ENCODE measurements around the gene MUC5B.
"Not testable (repeated sequence)": the region's sequence is repeated elsewhere in the genome, so short reads cannot be mapped to it uniquely, and the experiment has no call there.

The MUC5B gene

GRCh38 chr11:1222491-1223345 lies at the start of gene MUC5B:
Gene MUC5B (plus strand): TSS chr11:1223066. CDS start chr11:1223124, 58 bp downstream.
- no peak for DNase-seq

DNA sequence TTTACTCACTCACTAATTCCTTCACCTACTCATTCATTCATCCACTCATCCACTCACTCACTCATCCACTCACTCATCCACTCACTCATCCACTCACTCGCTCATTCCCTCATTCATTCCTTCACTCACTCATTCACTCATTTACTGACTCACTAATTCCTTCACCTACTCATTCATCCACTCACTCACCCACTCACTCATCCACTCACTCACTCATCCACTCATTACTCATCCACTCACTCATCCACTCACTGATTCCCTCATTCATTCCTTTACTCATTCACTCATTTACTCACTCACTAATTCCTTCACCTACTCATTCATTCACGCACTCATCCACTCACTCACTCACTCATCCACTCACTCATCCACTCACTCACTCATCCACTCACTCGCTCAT lies 49.5 kb upstream of the MUC5B start:
- DNase-seq, result not testable (repeated sequence)

GRCh38 chr11:1174441-1175370 lies 48.2 kb upstream of the MUC5B start:
- DNase-seq, result no peak

GRCh38 chr11:1175461-1176223 lies 47.2 kb upstream of the MUC5B start:
- no peak for DNase-seq

GRCh38 chr11:1176224-1177019 lies 46.4 kb upstream of the MUC5B start:
- DNase-seq, result no peak

DNA sequence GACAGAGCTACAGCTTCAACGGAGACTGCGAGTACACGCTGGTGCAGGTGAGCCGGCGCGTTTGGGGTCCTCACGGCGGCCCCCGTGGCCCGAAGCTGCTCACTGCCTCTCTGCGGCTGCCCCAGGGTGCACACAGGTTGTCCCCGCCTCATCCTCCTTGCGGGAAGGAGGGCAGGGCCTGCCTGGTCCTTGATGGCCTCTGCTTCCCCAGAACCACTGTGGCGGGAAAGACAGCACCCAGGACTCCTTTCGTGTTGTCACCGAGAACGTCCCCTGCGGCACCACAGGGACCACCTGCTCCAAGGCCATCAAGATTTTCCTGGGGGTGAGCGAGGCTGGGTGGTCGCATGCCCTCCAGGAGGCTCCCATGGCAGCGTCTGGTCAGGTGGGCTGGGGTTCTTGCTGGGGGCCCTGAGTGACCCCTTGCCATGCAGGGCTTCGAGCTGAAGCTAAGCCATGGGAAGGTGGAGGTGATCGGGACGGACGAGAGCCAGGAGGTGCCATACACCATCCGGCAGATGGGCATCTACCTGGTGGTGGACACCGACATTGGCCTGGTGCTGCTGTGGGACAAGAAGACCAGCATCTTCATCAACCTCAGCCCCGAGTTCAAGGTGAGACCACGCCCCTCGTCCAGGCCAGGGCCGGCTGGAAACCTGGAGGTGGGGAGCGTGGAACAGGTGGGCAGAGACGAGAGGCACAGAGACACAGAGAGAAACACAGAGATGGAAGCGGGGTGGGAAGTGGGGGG lies 45.7 kb upstream of the MUC5B start:
- no peak for DNase-seq

GRCh38 chr11:1177771-1178090 lies 45.1 kb upstream of the MUC5B start:
- no peak for DNase-seq

DNA sequence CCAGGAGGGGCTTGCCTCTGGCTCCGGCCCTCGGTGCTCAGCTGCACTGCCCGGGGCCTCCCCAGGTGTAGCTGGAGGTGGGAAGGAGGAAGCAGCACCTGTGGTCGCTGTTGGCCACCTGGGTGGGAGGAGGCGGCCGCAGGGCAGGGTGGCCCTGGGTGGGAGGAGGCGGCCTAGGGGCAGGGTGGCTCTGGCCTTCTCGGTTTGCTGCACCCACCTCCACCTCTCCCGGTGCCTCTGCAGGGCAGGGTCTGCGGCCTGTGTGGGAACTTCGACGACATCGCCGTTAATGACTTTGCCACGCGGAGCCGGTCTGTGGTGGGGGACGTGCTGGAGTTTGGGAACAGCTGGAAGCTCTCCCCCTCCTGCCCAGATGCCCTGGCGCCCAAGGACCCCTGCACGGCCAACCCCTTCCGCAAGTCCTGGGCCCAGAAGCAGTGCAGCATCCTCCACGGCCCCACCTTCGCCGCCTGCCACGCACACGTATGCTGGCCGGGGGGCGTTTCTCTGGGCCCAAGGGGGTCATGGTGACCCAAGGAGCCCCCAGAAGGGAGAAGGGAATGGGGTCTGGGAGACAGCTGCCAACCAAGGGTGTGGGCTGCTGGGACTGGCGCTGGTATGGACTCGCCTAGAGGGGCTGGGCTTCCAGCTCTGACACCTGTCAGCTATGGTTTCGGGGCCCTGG lies 44.5 kb upstream of the MUC5B start:
- no peak for DNase-seq

DNA sequence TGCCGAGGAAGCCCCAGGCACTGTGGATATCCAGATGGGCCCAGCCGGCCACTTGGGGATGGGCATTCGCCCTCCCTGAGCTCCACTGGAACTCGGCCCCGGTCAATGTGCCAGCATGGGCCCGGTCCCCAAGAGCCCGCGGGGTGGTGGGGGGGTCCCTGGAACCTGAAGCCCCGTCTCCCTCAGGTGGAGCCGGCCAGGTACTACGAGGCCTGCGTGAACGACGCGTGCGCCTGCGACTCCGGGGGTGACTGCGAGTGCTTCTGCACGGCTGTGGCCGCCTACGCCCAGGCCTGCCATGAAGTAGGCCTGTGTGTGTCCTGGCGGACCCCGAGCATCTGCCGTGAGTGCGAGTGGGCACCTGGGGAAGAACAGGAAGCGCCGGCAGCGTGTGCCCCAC lies 44.0 kb upstream of the MUC5B start:
- DNase-seq, result no peak

DNA sequence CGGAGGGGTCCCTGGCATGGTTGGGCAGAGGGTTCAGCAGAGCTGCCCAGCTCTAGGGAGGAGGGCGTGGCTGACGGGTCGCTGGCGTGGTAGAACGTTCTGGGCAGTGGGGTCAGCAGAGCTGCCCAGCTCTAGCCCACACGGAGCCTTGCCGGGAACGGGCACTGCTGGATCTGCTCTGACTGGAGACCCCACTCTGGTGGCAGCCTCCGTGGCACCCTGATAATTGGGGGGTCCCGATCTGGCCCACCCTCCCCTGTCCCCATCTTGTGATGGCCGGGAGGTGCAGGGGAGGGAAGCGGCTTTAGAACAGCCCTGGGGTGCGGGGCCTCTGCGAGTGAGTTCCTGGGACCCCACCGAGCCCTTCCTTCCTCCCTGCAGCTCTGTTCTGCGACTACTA lies 43.2 kb upstream of the MUC5B start:
- no peak for DNase-seq

DNA sequence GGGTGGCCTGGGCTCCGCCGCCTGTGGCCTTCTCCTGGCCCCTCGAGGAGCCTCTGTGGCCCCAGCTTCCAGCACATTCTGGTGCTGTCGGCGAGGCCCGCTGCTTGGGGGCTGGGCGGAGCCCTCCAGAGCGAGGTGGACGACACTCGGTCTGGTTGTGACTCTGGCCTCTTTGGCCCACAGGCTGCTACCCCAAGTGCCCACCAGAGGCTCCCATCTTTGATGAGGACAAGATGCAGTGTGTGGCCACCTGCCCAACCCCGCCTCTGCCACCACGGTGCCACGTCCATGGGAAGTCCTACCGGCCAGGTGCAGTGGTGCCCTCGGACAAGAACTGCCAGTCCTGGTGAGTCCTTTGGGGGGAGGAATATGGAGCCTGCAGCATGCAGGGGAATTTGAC lies 42.7 kb upstream of the MUC5B start:
- DNase-seq, result no peak

DNA sequence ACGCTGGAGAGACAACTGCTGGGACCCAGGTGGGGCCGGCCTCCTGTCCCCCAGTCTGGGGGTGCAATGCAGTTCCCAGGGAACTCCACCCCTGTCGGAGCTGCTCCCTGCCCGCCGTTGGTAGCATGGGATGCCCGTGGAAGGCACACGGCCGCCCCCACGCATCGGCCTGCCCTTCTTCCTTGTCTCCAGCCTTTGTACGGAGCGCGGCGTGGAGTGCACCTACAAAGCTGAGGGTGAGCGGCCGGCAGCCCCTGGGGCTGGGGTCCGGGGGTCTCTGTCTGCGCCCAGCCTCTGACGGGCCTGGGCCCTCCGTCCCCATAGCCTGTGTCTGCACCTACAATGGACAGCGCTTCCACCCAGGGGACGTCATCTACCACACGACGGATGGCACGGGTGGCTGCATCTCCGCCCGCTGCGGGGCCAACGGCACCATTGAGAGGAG lies 41.9 kb upstream of the MUC5B start:
- no peak for DNase-seq

DNA sequence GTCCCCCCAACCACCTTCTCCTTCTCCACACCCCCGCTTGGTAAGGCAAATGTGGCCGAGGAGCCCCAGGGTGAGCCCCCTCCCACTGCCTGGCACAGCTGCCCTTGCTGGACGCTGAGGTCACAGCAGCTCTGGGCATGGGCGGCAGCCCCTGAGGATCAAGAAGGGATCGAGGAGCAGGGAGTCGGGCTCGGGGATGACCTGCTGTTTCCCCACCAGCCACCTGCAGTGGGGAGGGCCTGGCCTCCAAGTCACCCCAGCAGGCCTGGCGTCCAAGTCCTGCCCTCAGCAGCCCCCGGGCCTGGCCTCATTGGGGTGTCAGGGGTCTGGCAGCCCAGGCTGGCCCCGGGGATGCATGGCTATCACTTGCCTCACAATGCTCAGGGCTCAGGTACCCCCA lies 41.4 kb upstream of the MUC5B start:
- no peak for DNase-seq

- DNase-seq, result peak; percentile 8
These were observed 40.9 kb upstream of the MUC5B start for GRCh38 chr11:1181853-1182535.

DNA sequence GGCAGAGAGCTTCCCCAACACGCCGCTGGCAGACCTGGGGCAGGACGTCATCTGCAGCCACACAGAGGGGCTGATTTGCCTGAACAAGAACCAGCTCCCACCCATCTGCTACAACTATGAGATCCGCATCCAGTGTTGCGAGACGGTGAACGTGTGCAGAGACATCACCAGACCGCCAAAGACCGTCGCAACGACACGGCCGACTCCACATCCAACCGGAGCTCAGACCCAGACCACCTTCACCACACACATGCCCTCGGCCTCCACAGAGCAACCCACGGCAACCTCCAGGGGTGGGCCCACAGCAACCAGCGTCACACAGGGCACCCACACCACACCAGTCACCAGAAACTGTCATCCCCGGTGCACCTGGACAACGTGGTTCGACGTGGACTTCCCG lies 38.7 kb upstream of the MUC5B start:
- not testable (repeated sequence) for DNase-seq

GRCh38 chr11:1188451-1189130 lies 34.3 kb upstream of the MUC5B start:
- DNase-seq, result not testable (repeated sequence)

DNA sequence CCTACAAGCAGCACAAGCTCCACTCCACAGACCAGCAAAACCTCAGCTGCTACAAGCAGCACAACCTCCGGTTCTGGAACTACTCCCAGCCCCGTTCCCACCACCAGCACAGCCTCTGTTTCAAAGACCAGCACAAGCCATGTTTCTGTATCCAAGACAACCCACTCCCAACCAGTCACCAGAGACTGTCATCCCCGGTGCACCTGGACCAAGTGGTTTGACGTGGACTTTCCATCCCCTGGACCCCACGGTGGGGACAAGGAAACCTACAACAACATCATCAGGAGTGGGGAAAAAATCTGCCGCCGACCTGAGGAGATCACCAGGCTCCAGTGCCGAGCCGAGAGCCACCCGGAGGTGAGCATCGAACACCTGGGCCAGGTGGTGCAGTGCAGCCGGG lies 33.0 kb upstream of the MUC5B start:
- DNase-seq, result not testable (repeated sequence)

GRCh38 chr11:1191786-1192470 lies 30.9 kb upstream of the MUC5B start:
- not testable (repeated sequence) for DNase-seq

DNA sequence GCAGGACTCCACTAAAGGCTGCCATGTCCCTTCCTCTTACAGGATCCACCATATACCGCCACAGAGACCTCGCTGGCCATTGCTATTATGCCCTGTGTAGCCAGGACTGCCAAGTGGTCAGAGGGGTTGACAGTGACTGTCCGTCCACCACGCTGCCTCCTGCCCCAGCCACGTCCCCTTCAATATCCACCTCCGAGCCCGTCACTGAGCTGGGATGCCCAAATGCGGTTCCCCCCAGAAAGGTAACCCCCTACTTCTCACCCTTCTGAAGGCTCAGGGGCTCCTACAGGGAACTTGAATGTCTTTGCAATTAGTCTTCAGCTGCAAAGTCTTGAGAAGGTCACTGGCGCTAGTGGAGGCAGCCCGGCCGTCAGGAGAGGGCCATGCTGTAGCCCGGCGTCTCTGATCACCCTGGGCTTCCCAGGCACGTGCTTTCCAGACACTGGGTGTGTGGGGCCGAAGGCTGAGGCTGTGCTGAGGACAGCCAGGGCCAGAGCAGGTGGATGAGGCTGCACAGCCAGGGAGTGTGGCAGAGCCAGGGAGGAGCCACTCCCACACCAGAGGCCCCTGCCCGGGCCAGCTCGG lies 30.0 kb upstream of the MUC5B start:
- no peak for DNase-seq

Data from stimulated activated CD4-positive, alpha-beta T cell treated with anti-CD3 and anti-CD28 coated beads, Interleukin-12 subunit alpha, Interleukin-12 subunit beta, amount 100 ng/mL, for 4 hours (primary cell).